Stimulated activated CD4-positive, alpha-beta T cell treated with anti-CD3 and anti-CD28 coated beads, TNF-alpha, amount 100 ng/mL, for 4 hours (primary cell): ENCODE results near the gene EHBP1.
"Not testable (repeated sequence)": the region's sequence is repeated elsewhere in the genome, so short reads cannot be mapped to it uniquely, and the experiment has no call there.

Source experiments
- DNase-seq, 3 experiments: peaks; one replicate each; pipeline ENCODE4 v3.0.0-alpha.2; 2020; ENCODE audit warnings: low read depth in 3 of 3

EHBP1 gene

GRCh38 chr2:62705859-62706720 is 577 bp downstream of the EHBP1 start:
- DNase-seq = peak in 1 of 3 experiments; percentile 12

GRCh38 chr2:62706721-62707521 is 1.4 kb downstream of the EHBP1 start:
- DNase-seq = no peak

- no peak for DNase-seq
These were observed 3.2 kb downstream of the EHBP1 start for GRCh38 chr2:62708751-62709150.

- DNase-seq = no peak
These were observed 6.5 kb downstream of the EHBP1 start for GRCh38 chr2:62711832-62712494.

- not testable (repeated sequence) for DNase-seq
These were observed 7.7 kb downstream of the EHBP1 start for GRCh38 chr2:62713196-62713595.

GRCh38 chr2:62713837-62714236 is 8.3 kb downstream of the EHBP1 start:
- DNase-seq = no peak

- DNase-seq = no peak
These were observed 11.3 kb downstream of the EHBP1 start for GRCh38 chr2:62716768-62717167.

- DNase-seq = no peak
These were observed 12.1 kb downstream of the EHBP1 start for GRCh38 chr2:62717503-62718081.

- DNase-seq = no peak
These were observed 12.8 kb downstream of the EHBP1 start for GRCh38 chr2:62718225-62718822.

- DNase-seq = no peak
These were observed 14.2 kb downstream of the EHBP1 start for GRCh38 chr2:62719757-62720156.

GRCh38 chr2:62722679-62723078 is 17.2 kb downstream of the EHBP1 start:
- DNase-seq = no peak

- no peak for DNase-seq
These were observed 17.7 kb downstream of the EHBP1 start for GRCh38 chr2:62723253-62723652.

GRCh38 chr2:62724106-62724505 is 18.6 kb downstream of the EHBP1 start:
- no peak for DNase-seq

- DNase-seq = no peak
These were observed 19.6 kb downstream of the EHBP1 start for GRCh38 chr2:62724886-62725711.

GRCh38 chr2:62725712-62726055 is 20.2 kb downstream of the EHBP1 start:
- no peak for DNase-seq

- DNase-seq = no peak
These were observed 21.9 kb downstream of the EHBP1 start for GRCh38 chr2:62727259-62727867.

- DNase-seq = no peak
These were observed 22.5 kb downstream of the EHBP1 start for GRCh38 chr2:62727876-62728566.

GRCh38 chr2:62731275-62731674 is 25.8 kb downstream of the EHBP1 start:
- DNase-seq = no peak

GRCh38 chr2:62732262-62732777 is 26.8 kb downstream of the EHBP1 start:
- no peak for DNase-seq

- DNase-seq = no peak
These were observed 28.0 kb downstream of the EHBP1 start for GRCh38 chr2:62733546-62733945.
